VCaP (cell line): ENCODE measurements around the gene CYTH1.

Experiments used
- H3K27ac ChIP-seq: fragments of 450-650 bp; 2 replicates; pipeline ENCODE4 v1.5.1; 2017
- TF ChIP-seq, protein P1 (sequence below): fragments of 450-650 bp; conservative IDR thresholded peaks from 2 replicates; pipeline ENCODE4 v1.5.1; 2017; ENCODE audit warnings: mild to moderate bottlenecking, moderate library complexity

The CYTH1 gene

GRCh38 chr17:78797691-78798585 is 15.9 kb upstream of the CYTH1 start:
- H3K27ac ChIP-seq = no peak overlapping the region
- TF ChIP-seq, protein P1, sequence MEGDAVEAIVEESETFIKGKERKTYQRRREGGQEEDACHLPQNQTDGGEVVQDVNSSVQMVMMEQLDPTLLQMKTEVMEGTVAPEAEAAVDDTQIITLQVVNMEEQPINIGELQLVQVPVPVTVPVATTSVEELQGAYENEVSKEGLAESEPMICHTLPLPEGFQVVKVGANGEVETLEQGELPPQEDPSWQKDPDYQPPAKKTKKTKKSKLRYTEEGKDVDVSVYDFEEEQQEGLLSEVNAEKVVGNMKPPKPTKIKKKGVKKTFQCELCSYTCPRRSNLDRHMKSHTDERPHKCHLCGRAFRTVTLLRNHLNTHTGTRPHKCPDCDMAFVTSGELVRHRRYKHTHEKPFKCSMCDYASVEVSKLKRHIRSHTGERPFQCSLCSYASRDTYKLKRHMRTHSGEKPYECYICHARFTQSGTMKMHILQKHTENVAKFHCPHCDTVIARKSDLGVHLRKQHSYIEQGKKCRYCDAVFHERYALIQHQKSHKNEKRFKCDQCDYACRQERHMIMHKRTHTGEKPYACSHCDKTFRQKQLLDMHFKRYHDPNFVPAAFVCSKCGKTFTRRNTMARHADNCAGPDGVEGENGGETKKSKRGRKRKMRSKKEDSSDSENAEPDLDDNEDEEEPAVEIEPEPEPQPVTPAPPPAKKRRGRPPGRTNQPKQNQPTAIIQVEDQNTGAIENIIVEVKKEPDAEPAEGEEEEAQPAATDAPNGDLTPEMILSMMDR = no peak

DNA sequence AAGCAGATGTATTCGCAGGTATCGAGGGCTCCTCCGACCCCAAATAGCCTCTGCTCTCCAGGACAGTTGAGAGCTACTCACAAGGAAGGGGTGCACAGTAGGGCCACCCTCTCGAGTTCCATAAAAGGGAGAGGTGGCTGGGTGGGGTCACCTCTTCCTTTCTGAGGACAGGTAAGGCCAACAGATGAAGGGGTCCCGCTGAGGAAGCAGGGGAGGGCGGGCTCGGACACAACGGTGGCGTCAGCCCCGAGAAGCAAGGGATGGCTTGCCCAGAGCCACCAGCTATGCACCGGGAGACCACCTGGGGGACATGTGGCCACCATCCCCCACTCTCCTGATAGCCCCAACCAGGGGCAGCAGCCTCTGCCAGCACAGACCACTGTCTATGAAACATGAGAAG is 15.1 kb upstream of the CYTH1 start:
- H3K27ac ChIP-seq = no peak overlapping the region
- TF ChIP-seq, protein P1 = no peak

DNA sequence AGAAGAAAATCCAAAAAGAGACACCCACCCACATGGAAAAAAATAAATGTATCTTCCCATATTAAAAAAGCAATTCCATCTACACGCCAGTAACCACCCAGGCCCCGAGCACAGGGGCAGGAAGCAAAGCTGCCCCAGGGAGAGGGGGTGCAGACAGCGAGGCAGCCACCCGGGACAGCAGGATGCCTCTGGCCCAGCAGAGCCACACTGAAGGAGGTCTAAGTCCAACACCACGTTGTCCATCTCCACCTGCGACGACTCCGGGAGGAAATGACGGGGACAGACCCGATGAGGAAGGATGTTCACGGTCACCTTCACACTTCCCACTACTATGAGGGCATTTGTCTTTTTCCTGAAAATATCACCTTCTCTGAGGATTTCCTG is 14.4 kb upstream of the CYTH1 start:
- H3K27ac ChIP-seq = no peak overlapping the region

GRCh38 chr17:78795861-78796516 is 13.9 kb upstream of the CYTH1 start:
- no peak overlapping the region for H3K27ac ChIP-seq
- TF ChIP-seq, protein P1 = no peak

More for the DNA sequence above, 14.4 kb upstream of the CYTH1 start:
- TF ChIP-seq, protein P1 = no peak

- TF ChIP-seq, protein P1 = no peak
These were observed 13.0 kb upstream of the CYTH1 start for GRCh38 chr17:78794864-78795640.

DNA sequence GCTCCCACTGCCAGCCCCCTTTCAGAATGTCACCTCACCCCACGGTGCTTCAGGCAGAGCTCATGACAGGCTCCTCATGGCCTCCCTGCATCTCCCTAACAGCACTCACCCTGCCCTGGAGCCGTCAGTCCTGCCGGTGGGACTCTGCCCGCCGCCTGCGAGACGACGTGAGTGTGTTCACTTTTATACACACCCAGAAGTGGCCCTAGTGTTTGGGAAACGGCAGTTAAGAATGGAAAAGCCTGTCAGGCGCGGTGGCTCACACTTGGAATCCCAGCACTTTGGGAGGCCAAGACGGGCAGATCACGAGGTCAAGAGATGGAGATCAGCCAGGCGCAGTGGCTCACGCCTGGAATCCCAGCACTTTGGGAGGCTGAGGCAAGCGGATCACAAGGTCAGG is 12.3 kb upstream of the CYTH1 start:
- H3K27ac ChIP-seq = no peak overlapping the region
- TF ChIP-seq, protein P1 = no peak

More at GRCh38 chr17:78794864-78795640, 13.0 kb upstream of the CYTH1 start:
- no peak overlapping the region for H3K27ac ChIP-seq

GRCh38 chr17:78793968-78794367 is 11.9 kb upstream of the CYTH1 start:
- TF ChIP-seq, protein P1 = no peak
- H3K27ac ChIP-seq = no peak overlapping the region
